ENCODE data around the gene TPO.

Gene TPO

DNA sequence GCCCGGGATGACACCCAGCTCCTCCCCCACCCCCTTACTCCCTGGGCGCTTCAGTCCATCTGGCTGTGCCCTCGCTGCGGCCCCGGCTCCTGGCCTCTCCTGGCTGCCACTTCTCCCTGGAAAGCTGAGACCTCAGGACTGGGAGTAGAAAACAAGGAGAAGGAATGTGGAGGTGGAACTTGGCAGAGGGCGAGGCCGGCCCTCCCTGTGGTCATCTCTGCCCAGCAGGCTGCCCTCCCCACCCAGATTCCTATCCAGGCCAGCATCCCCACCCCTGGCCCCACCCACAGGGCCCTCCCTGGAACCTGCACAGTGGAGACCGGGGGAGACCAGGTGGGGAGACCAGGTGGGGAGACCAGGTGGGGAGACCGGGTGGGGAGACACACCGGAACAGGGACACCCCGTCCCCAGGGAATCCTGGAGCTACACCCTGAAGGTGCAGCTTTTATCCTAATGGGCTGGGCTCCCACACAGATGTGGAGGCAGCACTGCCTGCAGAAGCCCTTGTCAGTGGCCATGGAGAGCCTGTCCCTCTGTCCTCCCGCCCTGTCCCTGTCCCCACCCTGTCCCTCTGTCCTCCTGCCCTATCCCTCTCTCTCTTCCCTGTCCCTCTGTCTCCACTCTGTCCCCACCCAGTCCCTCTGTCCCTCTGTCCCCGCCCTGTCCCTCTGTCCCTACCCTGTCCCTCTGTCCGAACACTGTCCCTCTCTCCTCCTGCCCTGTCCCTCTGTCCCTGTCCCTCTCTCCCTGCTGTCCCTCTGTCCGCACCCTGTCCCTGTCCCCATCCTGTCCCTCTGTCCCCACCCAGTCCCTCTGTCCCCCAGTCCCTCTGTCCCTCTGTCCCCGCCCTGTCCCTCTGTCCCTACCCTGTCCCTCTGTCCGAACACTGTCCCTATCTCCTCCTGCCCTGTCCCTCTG is 173.9 kb downstream of the TPO start:
- ATAC-seq, result peak; percentile 19
- peaks cover 48% of the 10 kb centered on the region for H3K27me3 Mint-ChIP-seq
- no peaks in the 10 kb centered on the region for H3K4me1 Mint-ChIP-seq
- H3K9me3 Mint-ChIP-seq, result no peaks in the 10 kb centered on the region
- no peak overlapping the region for H3K27ac Mint-ChIP-seq
- DNase-seq, result no peak
- H3K4me3 Mint-ChIP-seq, result no peak overlapping the region

- no peak for DNase-seq
- Mint-ChIP-seq H3K9me3 (no peaks in the 10 kb centered on the region), H3K27ac (peak overlapping the region in 1 of 2 donors; percentile 89), H3K27me3 (peaks cover 40% of the 10 kb centered on the region), H3K4me1 (no peaks in the 10 kb centered on the region), H3K4me3 (no peak overlapping the region)
- peak; percentile 48 for ATAC-seq
These were observed 175.1 kb downstream of the TPO start for GRCh38 chr2:1588051-1588977.

- DNase-seq (no peak), ATAC-seq (no peak)
- Mint-ChIP-seq H3K9me3 (no peaks in the 10 kb centered on the region), H3K4me1 (no peaks in the 10 kb centered on the region), H3K4me3 (no peak overlapping the region), H3K27ac (no peak overlapping the region), H3K27me3 (peaks cover 38% of the 10 kb centered on the region)
These were observed 175.8 kb downstream of the TPO start for GRCh38 chr2:1588978-1589621.

DNA sequence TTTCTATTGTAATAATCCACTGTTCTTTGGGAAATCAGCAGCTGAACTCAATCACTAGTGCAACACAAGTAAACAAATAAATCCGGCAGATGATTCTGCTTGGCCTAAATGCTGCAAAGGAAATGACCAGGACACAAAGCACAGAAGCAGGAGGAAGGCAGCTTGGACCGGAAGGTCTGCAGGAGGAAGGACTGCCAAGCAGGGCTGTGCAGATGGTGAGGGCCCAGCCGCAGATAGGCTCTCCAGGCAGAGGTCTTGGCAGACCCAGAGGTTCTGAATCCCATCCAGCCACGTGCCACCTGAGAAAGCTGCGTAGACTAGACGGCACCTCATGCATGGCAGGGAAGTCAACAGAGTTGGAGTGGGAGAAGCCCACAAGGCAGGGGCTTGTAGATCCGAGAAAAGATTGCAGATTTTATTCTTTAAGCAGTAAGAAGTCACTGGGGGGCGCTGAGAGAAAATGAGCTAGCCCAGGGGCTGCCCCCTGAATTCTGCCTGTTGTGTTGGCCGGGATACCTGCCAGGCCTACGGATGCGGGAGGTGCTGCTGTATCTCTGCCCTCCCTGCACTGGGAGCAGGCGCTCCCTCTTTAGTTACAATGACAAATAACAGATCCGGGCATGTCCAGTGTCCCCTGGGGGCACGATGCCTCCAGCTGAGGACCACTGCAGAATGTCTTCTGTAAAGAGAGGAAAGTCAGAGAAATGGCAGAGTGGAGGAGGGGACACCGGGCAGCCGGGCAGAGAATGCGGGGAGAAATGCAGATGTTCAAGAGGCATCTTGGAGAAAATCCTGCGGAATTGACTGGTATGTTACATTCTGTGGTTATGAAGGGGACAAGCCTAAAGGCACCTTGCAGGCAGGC is 177.6 kb downstream of the TPO start:
- Mint-ChIP-seq H3K27me3 (peaks cover 38% of the 10 kb centered on the region), H3K27ac (no peak overlapping the region), H3K4me1 (no peaks in the 10 kb centered on the region), H3K4me3 (no peak overlapping the region), H3K9me3 (no peaks in the 10 kb centered on the region)
- DNase-seq (no peak), ATAC-seq (no peak)

GRCh38 chr2:1591461-1591770 is 178.2 kb downstream of the TPO start:
- Mint-ChIP-seq H3K4me1 (no peaks in the 10 kb centered on the region), H3K9me3 (no peaks in the 10 kb centered on the region), H3K4me3 (no peak overlapping the region), H3K27ac (no peak overlapping the region), H3K27me3 (peaks cover 38% of the 10 kb centered on the region)
- DNase-seq (no peak), ATAC-seq (no peak)
